Activated naive CD4-positive, alpha-beta T cell treated with anti-CD3 and anti-CD28 coated beads, Interleukin-2, amount 50 U/mL, for 24 hours (primary cell): ENCODE results near the gene SCRN3.

Experiments used
- H3K27ac Mint-ChIP-seq: one replicate; pipeline ENCODE4 v1.8.0; 2021; ENCODE audit warnings: mild to moderate bottlenecking, mixed read lengths
- H3K27me3 Mint-ChIP-seq: one replicate; pipeline ENCODE4 v1.8.0; 2021; ENCODE audit warnings: mixed read lengths
- H3K36me3 Mint-ChIP-seq: one replicate; pipeline ENCODE4 v1.8.0; 2021; ENCODE audit warnings: mixed read lengths
- H3K4me1 Mint-ChIP-seq: one replicate; pipeline ENCODE4 v1.8.0; 2021; ENCODE audit warnings: mixed read lengths
- H3K4me3 Mint-ChIP-seq: one replicate; pipeline ENCODE4 v1.8.0; 2021; ENCODE audit warnings: mild to moderate bottlenecking, mixed read lengths
- H3K9me3 Mint-ChIP-seq: one replicate; pipeline ENCODE4 v1.8.0; 2021; ENCODE audit warnings: mixed read lengths

Gene SCRN3

DNA sequence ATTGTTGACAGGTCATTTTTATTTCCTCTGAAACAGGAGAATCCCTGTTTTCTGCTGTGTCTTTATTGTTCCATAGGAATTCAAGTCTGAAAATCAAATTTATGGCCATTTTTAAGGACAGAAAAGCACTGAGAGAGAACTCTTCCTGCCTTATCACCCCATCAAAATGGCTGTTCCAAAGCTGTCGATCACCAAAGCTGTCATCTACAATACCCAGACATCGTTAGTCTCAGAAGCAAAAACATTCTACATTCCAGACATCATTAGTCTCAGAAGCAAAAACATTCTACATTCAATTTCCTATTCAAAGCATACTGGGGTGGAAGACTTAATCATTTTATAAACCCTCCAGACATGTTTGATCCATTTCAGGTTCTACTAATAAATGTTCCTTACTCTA, 44.4 kb downstream of the SCRN3 start:
- Mint-ChIP-seq H3K27me3 (no peaks in the 10 kb centered on the region), H3K9me3 (no peaks in the 10 kb centered on the region), H3K36me3 (peaks cover 10% of the 10 kb centered on the region), H3K4me1 (no peaks in the 10 kb centered on the region), H3K4me3 (no peak overlapping the region), H3K27ac (no peak overlapping the region)

DNA sequence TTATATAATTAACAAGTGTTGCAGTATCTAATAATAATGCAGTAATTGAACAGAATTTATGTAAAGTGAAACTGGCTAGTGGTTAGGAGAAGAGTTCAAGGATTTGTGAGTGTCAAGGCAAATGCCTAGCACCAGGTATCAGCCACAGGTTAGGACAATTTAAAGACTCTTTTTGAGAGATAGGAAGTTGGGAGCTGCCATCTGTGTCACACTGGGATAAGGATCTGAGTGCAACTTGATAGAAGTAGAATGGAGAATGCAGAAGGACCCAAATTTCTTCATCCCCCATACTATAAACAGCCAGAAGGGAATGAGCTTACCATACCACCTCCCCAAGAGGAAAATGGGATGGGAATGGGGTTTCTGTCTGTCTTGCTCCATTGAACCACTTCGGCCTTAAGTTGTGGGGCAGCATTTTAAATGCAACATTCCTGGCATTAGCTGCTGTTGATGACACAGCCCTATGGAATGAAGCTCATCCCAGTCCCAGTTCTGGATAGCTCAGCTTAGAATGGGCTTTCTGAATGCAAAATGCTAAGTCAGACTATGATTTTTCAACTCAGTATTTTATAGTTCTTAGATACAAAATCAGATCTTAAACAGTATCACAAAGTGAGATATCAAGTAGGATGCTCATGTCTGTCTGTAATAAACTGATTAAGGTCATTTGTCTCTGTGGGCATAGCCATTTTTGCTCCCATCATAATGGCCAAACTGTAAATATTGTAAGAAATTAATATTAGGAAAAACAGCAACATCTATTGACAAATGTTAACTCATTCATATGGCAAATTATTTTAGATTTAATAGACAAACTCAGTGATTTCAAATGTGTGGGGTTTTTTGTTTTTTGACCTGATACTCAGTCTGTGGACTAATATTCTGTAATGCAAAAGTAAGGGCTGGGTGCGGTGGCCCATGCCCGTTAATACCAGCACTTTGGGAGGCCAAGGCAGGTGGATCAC, 47.3 kb downstream of the SCRN3 start:
- no peak overlapping the region for H3K4me3 Mint-ChIP-seq
- H3K36me3 Mint-ChIP-seq = peaks cover 9% of the 10 kb centered on the region
- peak overlapping the region; percentile 32 for H3K27ac Mint-ChIP-seq
- H3K9me3 Mint-ChIP-seq = no peaks in the 10 kb centered on the region
- no peaks in the 10 kb centered on the region for H3K4me1 Mint-ChIP-seq
- no peaks in the 10 kb centered on the region for H3K27me3 Mint-ChIP-seq

DNA sequence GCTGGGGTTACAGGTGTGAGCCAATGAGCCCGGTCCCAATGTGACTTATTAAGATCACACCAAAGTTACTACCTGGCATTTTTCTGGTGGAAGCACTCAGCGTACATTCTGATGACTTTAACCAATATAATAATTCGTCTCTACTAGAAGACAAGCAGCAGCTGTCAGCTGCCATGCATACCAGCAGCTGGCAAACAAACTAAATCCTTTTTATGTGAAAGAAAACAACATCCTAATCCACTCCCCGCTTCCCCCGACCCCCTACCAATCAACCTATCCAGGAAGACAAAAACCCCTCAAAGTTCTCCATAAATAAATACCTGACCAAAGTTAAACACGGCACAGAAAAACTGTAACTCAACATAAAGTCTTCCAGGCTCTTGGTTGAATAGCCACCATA, 49.2 kb downstream of the SCRN3 start:
- Mint-ChIP-seq H3K9me3 (no peaks in the 10 kb centered on the region), H3K4me3 (no peak overlapping the region), H3K36me3 (peaks cover 17% of the 10 kb centered on the region), H3K27me3 (no peaks in the 10 kb centered on the region), H3K4me1 (no peaks in the 10 kb centered on the region), H3K27ac (no peak overlapping the region)

DNA sequence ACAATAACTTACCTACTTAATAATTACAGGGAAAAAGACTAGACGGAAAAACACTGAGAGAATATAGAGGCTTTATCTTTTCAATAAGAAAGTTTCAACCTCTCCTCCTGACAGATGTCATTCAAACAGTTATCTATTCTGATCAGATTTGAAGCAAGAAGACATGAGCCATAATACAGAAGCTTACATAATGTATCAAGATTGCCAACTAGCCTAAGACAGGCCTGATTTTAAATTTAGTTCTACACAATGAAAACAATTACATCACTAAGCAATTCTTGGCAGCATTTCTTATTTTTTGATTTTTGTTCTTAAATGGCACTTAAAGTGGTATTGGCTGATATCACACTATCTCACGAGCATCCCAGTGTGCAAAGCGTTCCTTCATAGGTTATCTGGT, 49.7 kb downstream of the SCRN3 start:
- no peak overlapping the region for H3K4me3 Mint-ChIP-seq
- H3K27ac Mint-ChIP-seq = no peak overlapping the region
- peaks cover 4% of the 10 kb centered on the region for H3K4me1 Mint-ChIP-seq
- H3K9me3 Mint-ChIP-seq = no peaks in the 10 kb centered on the region
- no peaks in the 10 kb centered on the region for H3K27me3 Mint-ChIP-seq
- H3K36me3 Mint-ChIP-seq = peaks cover 18% of the 10 kb centered on the region

DNA sequence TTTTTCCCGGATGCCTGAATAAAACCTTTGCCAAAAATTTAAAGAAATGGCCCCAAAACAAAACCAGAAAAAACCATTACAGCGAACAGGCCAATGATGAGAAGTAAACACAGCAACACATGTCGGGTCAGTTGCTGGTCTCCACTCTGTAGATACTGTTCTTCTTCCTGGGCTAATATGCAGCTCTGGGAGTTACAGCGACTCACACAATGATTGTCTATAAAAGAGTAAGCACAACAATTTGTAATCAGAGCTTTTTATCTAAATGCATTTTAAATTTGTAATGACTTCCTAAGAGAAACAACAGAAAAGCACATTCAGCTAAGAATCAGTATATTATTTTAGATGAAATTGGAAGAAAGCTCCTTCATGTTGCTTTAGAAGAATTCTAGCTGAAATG, 51.0 kb downstream of the SCRN3 start:
- H3K4me1 Mint-ChIP-seq = peaks cover 11% of the 10 kb centered on the region
- H3K9me3 Mint-ChIP-seq = no peaks in the 10 kb centered on the region
- H3K27me3 Mint-ChIP-seq = no peaks in the 10 kb centered on the region
- no peak overlapping the region for H3K27ac Mint-ChIP-seq
- H3K4me3 Mint-ChIP-seq = no peak overlapping the region
- H3K36me3 Mint-ChIP-seq = peaks cover 16% of the 10 kb centered on the region

DNA sequence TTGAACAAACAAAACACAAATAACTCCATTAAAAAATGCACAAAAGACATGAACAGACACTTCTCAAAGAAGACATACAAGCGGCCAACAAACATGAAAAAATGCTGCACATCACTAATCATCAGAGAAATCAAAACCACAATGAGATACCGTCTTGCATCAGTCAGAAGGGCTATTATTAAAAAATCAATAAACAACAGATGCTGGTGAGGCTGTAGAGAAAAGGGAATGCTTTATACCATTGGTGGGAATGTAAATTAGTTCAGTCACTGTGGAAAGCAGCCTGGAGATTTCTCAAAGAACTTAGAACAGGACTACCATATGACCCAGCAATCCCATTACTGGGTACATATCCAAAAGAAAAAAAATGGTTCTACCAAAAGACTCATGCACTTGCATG, 53.5 kb downstream of the SCRN3 start:
- peaks cover 17% of the 10 kb centered on the region for H3K36me3 Mint-ChIP-seq

DNA sequence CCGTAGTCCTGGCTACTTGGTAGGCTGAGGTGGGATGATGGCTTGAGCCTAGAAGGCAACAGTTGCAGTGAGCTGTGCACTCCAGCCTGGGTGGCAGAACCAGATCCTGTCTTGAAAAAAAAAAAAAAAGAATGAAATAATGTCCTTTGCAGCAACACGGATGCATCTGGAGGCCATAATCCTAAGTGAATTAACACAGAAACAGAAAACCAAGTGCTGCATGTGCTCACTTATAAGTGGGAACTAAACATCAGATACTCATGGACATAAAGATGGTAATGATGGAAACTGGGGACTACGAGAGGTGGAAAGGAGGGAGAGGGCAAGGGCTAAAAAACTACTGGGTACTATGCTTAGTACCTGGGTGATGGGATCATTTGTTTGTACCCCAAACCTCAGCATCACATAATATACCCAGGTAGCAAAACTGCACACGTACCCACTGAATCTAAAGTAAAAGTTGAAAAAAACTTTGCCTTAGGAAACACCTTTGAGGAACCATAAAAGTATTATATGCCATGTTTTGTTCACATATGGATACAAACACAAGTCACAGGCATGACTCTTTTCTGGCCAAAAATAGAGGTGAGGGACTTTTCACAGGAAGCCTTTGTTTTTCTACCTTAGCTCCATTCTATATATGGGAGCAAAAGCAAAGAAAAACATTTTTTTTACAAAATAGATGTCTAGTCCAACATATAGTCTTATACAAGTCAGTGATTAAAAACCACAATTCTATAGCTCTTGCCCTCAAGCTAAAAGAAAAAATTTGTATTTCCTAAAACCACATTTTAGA, 54.7 kb downstream of the SCRN3 start:
- H3K27me3 Mint-ChIP-seq = no peaks in the 10 kb centered on the region
- peaks cover 11% of the 10 kb centered on the region for H3K4me1 Mint-ChIP-seq
- no peak overlapping the region for H3K4me3 Mint-ChIP-seq
- peak overlapping the region; percentile 88 for H3K27ac Mint-ChIP-seq
- H3K36me3 Mint-ChIP-seq = peaks cover 17% of the 10 kb centered on the region
- no peaks in the 10 kb centered on the region for H3K9me3 Mint-ChIP-seq

More for the DNA sequence above, 53.5 kb downstream of the SCRN3 start:
- H3K27me3 Mint-ChIP-seq = no peaks in the 10 kb centered on the region
- H3K4me3 Mint-ChIP-seq = no peak overlapping the region
- H3K27ac Mint-ChIP-seq = no peak overlapping the region
- peaks cover 11% of the 10 kb centered on the region for H3K4me1 Mint-ChIP-seq
- no peaks in the 10 kb centered on the region for H3K9me3 Mint-ChIP-seq

DNA sequence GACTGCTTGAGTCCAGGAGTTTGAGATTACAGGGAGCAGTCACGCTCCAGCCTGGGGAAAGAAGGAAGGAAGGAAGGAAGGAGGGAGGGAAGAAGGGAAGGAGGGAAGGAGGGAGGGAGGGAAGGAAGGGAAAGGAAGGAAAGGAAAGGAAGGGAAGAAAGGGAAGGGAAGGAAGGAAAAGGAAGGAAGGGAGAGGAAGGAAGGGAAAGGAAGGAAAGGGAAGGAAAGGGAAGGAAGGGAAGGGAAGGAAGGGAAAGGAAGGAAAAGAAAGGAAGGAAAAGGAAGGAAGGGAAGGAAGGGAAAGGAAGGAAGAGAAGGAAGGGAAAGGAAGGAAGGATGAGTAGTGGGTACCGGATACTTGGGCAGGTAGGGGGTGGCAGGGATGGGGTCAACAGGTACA, 59.0 kb downstream of the SCRN3 start:
- Mint-ChIP-seq H3K9me3 (no peaks in the 10 kb centered on the region), H3K4me3 (no peak overlapping the region), H3K36me3 (peaks cover 8% of the 10 kb centered on the region), H3K27me3 (no peaks in the 10 kb centered on the region), H3K4me1 (peaks cover 11% of the 10 kb centered on the region), H3K27ac (peak overlapping the region; percentile 62)

DNA sequence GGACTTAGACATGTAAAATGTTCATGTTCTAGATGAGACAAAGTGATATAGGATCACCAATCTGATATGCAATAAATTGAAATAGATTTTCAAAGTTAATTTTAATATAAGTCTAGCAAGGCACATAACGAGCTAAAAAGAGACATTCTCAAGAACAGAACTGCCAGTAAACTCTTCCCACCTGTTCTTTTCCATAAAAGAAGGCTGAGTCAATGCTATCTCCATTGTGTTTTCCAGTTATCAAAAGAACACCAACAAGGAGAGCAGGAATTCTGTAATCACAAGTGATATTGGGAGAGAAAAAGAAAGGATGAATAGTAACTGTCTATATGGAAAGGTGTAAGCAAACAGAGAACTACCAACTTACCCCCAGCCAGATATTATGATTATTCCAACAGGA, 65.7 kb downstream of the SCRN3 start:
- no peaks in the 10 kb centered on the region for H3K4me1 Mint-ChIP-seq
- no peaks in the 10 kb centered on the region for H3K9me3 Mint-ChIP-seq
- H3K27me3 Mint-ChIP-seq = no peaks in the 10 kb centered on the region
- H3K27ac Mint-ChIP-seq = no peak overlapping the region
- no peaks in the 10 kb centered on the region for H3K36me3 Mint-ChIP-seq
- H3K4me3 Mint-ChIP-seq = no peak overlapping the region

DNA sequence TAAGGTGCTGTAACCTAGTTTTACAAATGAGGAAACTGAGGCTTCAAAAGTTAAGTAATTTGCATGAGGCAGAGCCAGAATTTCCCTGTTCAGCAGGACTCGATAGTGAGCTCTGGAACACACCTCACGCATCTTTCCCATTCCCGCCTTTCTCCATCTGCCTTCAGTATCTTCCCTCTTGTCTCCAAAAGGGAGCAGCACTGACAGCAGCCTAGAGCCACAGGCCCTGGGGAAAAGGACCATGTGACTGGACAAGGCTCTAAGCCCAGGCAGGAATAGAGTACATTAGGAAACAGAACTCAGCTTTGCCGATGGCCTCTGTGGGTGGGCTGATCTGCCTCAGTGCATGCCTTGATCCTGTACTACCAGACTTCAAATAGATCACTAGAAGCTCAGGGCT, 69.8 kb downstream of the SCRN3 start:
- no peaks in the 10 kb centered on the region for H3K4me1 Mint-ChIP-seq
- no peak overlapping the region for H3K27ac Mint-ChIP-seq
- H3K4me3 Mint-ChIP-seq = no peak overlapping the region
- peaks cover 2% of the 10 kb centered on the region for H3K36me3 Mint-ChIP-seq
- no peaks in the 10 kb centered on the region for H3K27me3 Mint-ChIP-seq
- H3K9me3 Mint-ChIP-seq = no peaks in the 10 kb centered on the region

DNA sequence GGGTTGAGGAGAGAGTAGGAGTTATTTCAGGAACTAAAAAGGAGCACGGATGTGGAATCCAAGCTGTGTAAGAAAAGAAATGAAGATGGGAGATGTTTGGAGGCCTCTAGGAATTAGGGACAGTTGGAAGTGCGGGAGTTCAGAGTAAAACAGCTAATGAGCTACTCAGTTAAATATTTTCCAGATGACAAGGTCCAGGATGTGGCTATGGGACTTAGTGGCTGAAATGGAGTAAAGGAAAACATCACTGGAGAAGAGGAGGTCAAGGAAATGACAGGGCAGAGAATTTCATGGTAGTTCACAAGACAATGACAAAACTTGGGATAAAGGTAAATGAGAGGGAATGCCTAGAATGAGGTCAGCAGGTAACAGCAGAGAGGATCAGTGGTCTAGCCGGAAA, 78.3 kb downstream of the SCRN3 start:
- no peak overlapping the region for H3K4me3 Mint-ChIP-seq
- peaks cover 9% of the 10 kb centered on the region for H3K36me3 Mint-ChIP-seq
- H3K9me3 Mint-ChIP-seq = no peaks in the 10 kb centered on the region
- peaks cover 31% of the 10 kb centered on the region for H3K4me1 Mint-ChIP-seq
- no peaks in the 10 kb centered on the region for H3K27me3 Mint-ChIP-seq
- peak overlapping the region; percentile 9 for H3K27ac Mint-ChIP-seq

DNA sequence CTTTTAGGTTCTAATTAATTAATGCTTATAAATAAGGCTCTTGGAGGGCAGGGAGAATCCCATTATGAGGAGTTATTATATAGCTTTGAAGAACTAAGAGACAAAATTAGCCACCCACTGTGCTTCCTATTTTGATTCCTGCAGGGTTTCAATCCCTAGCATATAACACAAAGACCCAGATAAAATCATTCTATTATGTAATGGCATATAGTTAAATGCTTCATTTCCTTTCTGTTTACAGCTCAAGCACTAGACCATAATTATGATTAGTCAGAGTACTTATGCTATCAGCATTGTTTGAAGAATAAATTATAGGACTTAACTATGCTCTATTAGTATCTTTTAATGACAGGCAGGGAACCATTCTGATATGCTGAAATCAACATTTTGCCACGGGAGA, 82.2 kb downstream of the SCRN3 start:
- H3K4me3 Mint-ChIP-seq = no peak overlapping the region
- H3K27me3 Mint-ChIP-seq = no peaks in the 10 kb centered on the region
- peaks cover 16% of the 10 kb centered on the region for H3K36me3 Mint-ChIP-seq

More for the DNA sequence above, 82.2 kb downstream of the SCRN3 start:
- Mint-ChIP-seq H3K27ac (peak overlapping the region; percentile 76), H3K4me1 (peaks cover 46% of the 10 kb centered on the region), H3K9me3 (no peaks in the 10 kb centered on the region)
